Astrocyte (in vitro differentiated cells and primary cell): ENCODE data around the gene SIRT5. TPM values are rescaled to one million over a fixed set of nuclear protein-coding genes. Genes with fewer than 3 reads are reported as not detected.

ENCODE experiments used
- DNase-seq: peaks from one replicate; pipeline ENCODE4 v3.0.0-alpha.2; 2010; ENCODE audit warnings: low read depth
- FAIRE-seq: peaks from 2 replicates; lab custom pipeline; 2011; peaks lifted over from hg19 to GRCh38; lab: Jason Lieb, UNC
- H2AFZ ChIP-seq: 2 replicates; pipeline ENCODE4 v1.6.0; 2012; ENCODE audit warnings: low read depth, low read length, inconsistent platforms
- H3K27ac ChIP-seq: 2 replicates; pipeline ENCODE4 v1.5.1; 2011; ENCODE audit warnings: low read depth, low read length, inconsistent platforms
- H3K27me3 ChIP-seq: 2 replicates; pipeline ENCODE4 v1.6.0; 2011; ENCODE audit warnings: low read length, inconsistent platforms; ENCODE audit not compliant: insufficient read depth
- H3K36me3 ChIP-seq: 2 replicates; pipeline ENCODE4 v1.5.1; 2011; ENCODE audit warnings: low read length, inconsistent platforms; ENCODE audit not compliant: insufficient read depth
- H3K4me1 ChIP-seq: 2 replicates; pipeline ENCODE4 v1.5.1; 2011; ENCODE audit warnings: low read length, inconsistent platforms; ENCODE audit not compliant: insufficient read depth
- H3K4me2 ChIP-seq: 2 replicates; pipeline ENCODE4 v1.6.0; 2012; ENCODE audit warnings: low read length, inconsistent platforms
- H3K4me3 ChIP-seq: 2 replicates; pipeline ENCODE4 v1.5.1; 2011; ENCODE audit warnings: low read depth, mild to moderate bottlenecking, low read length, inconsistent platforms; ENCODE audit not compliant: insufficient read depth
- H3K79me2 ChIP-seq: 2 replicates; pipeline ENCODE4 v1.6.0; 2012; ENCODE audit warnings: mild to moderate bottlenecking, low read length, inconsistent platforms; ENCODE audit not compliant: insufficient read depth
- H3K9ac ChIP-seq: 2 replicates; pipeline ENCODE4 v1.6.0; 2012; ENCODE audit warnings: mild to moderate bottlenecking, low read length, inconsistent platforms
- H3K9me3 ChIP-seq: 2 replicates; pipeline ENCODE4 v1.5.1; 2012; ENCODE audit warnings: low read depth, mild to moderate bottlenecking, low read length, inconsistent platforms; ENCODE audit not compliant: insufficient read depth
- H4K20me1 ChIP-seq: 2 replicates; pipeline ENCODE4 v1.6.0; 2012; ENCODE audit warnings: low read length, inconsistent platforms; ENCODE audit not compliant: insufficient read depth
- H3K27ac Mint-ChIP-seq: one replicate; pipeline ENCODE4 v1.8.0; 2021; ENCODE audit warnings: mild to moderate bottlenecking, mixed read lengths; ENCODE audit not compliant: unreplicated experiment
- H3K27me3 Mint-ChIP-seq: one replicate; pipeline ENCODE4 v1.8.0; 2021; ENCODE audit warnings: low read depth, mixed read lengths; ENCODE audit not compliant: unreplicated experiment
- H3K36me3 Mint-ChIP-seq: one replicate; pipeline ENCODE4 v1.8.0; 2021; ENCODE audit warnings: low read depth, mixed read lengths; ENCODE audit not compliant: unreplicated experiment
- H3K4me1 Mint-ChIP-seq: one replicate; pipeline ENCODE4 v1.8.0; 2021; ENCODE audit warnings: low read depth, mixed read lengths; ENCODE audit not compliant: unreplicated experiment
- H3K4me3 Mint-ChIP-seq: one replicate; pipeline ENCODE4 v1.8.0; 2021; ENCODE audit warnings: mild to moderate bottlenecking, moderate library complexity, mixed read lengths; ENCODE audit not compliant: unreplicated experiment
- H3K9me3 Mint-ChIP-seq: one replicate; pipeline ENCODE4 v1.8.0; 2021; ENCODE audit warnings: mild to moderate bottlenecking, mixed read lengths; ENCODE audit not compliant: unreplicated experiment
- EZH2 ChIP-seq: IDR thresholded peaks from 2 replicates; pipeline ENCODE4 v1.6.1; 2012; ENCODE audit warnings: mild to moderate bottlenecking, low read length, inconsistent platforms; ENCODE audit not compliant: insufficient read depth
- total RNA-seq: library from RNA; stranded (reverse); gene quantifications from 2 replicates; pipeline ENCODE4 v1.2.1, GENCODE V29; 2021
- TF ChIP-seq, protein P1 (sequence below): IDR thresholded peaks from 2 replicates; pipeline ENCODE4 v1.5.1; 2011; ENCODE audit warnings: low read depth, mild to moderate bottlenecking, inconsistent platforms, low read length, moderate library complexity; ENCODE audit not compliant: insufficient read depth

SIRT5 gene
- total RNA-seq, 1 donor from 2014 or later = 8.6 TPM

- H3K4me3 ChIP-seq = no peak overlapping the region
- no peak for TF ChIP-seq EZH2
- TF ChIP-seq, protein P1, sequence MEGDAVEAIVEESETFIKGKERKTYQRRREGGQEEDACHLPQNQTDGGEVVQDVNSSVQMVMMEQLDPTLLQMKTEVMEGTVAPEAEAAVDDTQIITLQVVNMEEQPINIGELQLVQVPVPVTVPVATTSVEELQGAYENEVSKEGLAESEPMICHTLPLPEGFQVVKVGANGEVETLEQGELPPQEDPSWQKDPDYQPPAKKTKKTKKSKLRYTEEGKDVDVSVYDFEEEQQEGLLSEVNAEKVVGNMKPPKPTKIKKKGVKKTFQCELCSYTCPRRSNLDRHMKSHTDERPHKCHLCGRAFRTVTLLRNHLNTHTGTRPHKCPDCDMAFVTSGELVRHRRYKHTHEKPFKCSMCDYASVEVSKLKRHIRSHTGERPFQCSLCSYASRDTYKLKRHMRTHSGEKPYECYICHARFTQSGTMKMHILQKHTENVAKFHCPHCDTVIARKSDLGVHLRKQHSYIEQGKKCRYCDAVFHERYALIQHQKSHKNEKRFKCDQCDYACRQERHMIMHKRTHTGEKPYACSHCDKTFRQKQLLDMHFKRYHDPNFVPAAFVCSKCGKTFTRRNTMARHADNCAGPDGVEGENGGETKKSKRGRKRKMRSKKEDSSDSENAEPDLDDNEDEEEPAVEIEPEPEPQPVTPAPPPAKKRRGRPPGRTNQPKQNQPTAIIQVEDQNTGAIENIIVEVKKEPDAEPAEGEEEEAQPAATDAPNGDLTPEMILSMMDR = no peak
- Mint-ChIP-seq H3K9me3 (no peaks in the 10 kb centered on the region), H3K36me3 (no peaks in the 10 kb centered on the region), H3K27me3 (no peaks in the 10 kb centered on the region), H3K4me1 (peaks cover 3% of the 10 kb centered on the region), H3K4me3 (no peak overlapping the region), H3K27ac (no peak overlapping the region)
- no peak overlapping the region for H3K9ac ChIP-seq
- H3K79me2 ChIP-seq = peaks cover 93% of the 10 kb centered on the region
- H3K9me3 ChIP-seq = no peaks in the 10 kb centered on the region
- no peaks in the 10 kb centered on the region for H3K4me1 ChIP-seq
- H3K27me3 ChIP-seq = no peaks in the 10 kb centered on the region
- DNase-seq = no peak
- H3K36me3 ChIP-seq = no peaks in the 10 kb centered on the region
- H3K27ac ChIP-seq = no peak overlapping the region
- no peak for FAIRE-seq
- H3K4me2 ChIP-seq = no peak overlapping the region
- peaks cover 67% of the 10 kb centered on the region for H4K20me1 ChIP-seq
- H2AFZ ChIP-seq = no peak overlapping the region
Observed at GRCh38 chr6:13661647-13662046, 87.2 kb downstream of the SIRT5 start.

DNA sequence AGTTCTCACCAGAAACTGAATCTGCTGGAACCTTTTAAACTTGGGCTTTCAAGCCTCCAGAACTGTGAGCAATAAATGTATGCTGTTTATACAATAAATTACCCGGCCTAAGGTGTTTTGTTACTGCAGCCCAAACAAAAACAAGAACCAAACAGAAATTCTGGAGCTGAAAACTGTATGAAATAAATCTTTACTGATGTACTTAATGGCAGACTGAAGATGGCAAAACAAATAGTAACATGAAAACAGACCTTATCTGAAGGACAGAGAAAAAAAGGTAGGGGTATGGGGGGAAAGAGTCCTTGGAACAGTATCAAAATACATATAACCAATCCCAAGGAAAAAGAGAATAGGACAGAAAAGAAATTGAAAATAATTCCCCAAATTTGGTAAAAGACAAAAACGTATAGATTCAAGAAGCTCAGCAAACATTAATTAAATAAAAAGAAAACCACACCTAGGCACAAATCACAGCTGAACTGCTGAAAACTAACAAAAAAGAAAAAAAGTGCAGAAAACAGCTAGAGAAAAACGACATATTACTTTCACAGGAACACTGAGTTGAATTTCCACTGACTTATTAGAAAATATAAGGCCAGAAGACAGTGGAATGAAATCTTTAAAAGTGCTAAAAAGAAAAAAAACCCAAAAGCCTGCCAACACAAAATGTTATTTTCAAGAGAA is 88.4 kb downstream of the SIRT5 start:
- Histone ChIP-seq H4K20me1 (peaks cover 77% of the 10 kb centered on the region), H3K4me2 (no peak overlapping the region), H3K9ac (no peak overlapping the region), H3K4me3 (no peak overlapping the region), H3K4me1 (no peaks in the 10 kb centered on the region), H3K36me3 (no peaks in the 10 kb centered on the region), H3K27ac (no peak overlapping the region), H3K79me2 (peaks cover 99% of the 10 kb centered on the region), H2AFZ (no peak overlapping the region), H3K9me3 (no peaks in the 10 kb centered on the region), H3K27me3 (no peaks in the 10 kb centered on the region)
- H3K4me1 Mint-ChIP-seq = peaks cover 5% of the 10 kb centered on the region
- DNase-seq (no peak), FAIRE-seq (no peak)
- H3K27ac Mint-ChIP-seq = no peak overlapping the region
- no peak overlapping the region for H3K4me3 Mint-ChIP-seq
- TF ChIP-seq, protein P1 = no peak
- no peak for TF ChIP-seq EZH2
- H3K27me3 Mint-ChIP-seq = no peaks in the 10 kb centered on the region
- H3K9me3 Mint-ChIP-seq = no peaks in the 10 kb centered on the region
- no peaks in the 10 kb centered on the region for H3K36me3 Mint-ChIP-seq

DNA sequence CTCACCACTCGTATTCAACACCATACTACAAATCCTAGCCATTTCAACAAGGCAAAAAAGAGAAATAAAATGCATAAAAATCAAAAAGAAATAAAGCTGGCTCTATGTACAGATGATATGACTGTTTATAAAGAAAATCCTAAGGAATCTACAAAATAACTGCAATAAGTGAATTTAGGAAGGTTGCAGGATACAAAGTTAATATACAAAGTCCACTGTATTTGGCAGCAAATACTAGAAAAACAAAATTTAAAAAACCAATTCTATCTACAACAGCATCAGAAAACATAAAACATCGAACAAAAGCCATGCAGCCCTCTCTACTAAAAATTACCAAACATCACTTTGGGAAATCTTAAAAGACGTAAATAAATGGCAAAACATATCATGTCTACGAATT is 89.6 kb downstream of the SIRT5 start:
- Histone ChIP-seq H3K36me3 (no peaks in the 10 kb centered on the region), H4K20me1 (peaks cover 75% of the 10 kb centered on the region), H3K79me2 (peaks cover 100% of the 10 kb centered on the region), H3K4me1 (no peaks in the 10 kb centered on the region), H3K27ac (no peak overlapping the region), H2AFZ (no peak overlapping the region), H3K9me3 (no peaks in the 10 kb centered on the region), H3K9ac (no peak overlapping the region), H3K27me3 (no peaks in the 10 kb centered on the region), H3K4me3 (no peak overlapping the region), H3K4me2 (no peak overlapping the region)
- TF ChIP-seq, protein P1 = no peak
- no peak for TF ChIP-seq EZH2
- H3K36me3 Mint-ChIP-seq = no peaks in the 10 kb centered on the region
- no peak overlapping the region for H3K4me3 Mint-ChIP-seq
- H3K4me1 Mint-ChIP-seq = peaks cover 10% of the 10 kb centered on the region
- DNase-seq = no peak
- FAIRE-seq = no peak
- no peaks in the 10 kb centered on the region for H3K27me3 Mint-ChIP-seq
- H3K9me3 Mint-ChIP-seq = peaks cover 3% of the 10 kb centered on the region
- no peak overlapping the region for H3K27ac Mint-ChIP-seq
